Measurements from ENCODE around the gene ARHGAP26. TPM values are rescaled to one million over a fixed set of nuclear protein-coding genes. Genes with fewer than 3 reads are reported as not detected.
"Not testable (repeated sequence)": the region's sequence is repeated elsewhere in the genome, so short reads cannot be mapped to it uniquely, and the experiment has no call there.

The ARHGAP26 gene
- total RNA-seq, 2 donors from 2014 or later, result 27.5 to 80.7 TPM

- no peaks in the 10 kb centered on the region for H3K27me3 ChIP-seq (replicated peaks; ENCODE audit: insufficient read depth)
- H3K4me1 ChIP-seq (ENCODE audit: control insufficient read depth in 1 of 2, low read depth in 2 of 2), result peaks cover 6 to 11% of the 10 kb centered on the region in 2 donors
- no peaks in the 10 kb centered on the region for H3K36me3 ChIP-seq
- no peak overlapping the region for H3K4me3 ChIP-seq
- no peak for ATAC-seq (ENCODE audit: insufficient number of reproducible peaks, low FRiP score, low read depth)
- DNase-seq (ENCODE audit: low spot score), result no peak
- H3K27ac ChIP-seq, result no peak overlapping the region
- no peak for TF ChIP-seq CTCF (IDR thresholded peaks at IDR 0.05)
- no peaks in the 10 kb centered on the region for H3K9me3 ChIP-seq
Measured at GRCh38 chr5:142920849-142921612, 150.9 kb downstream of the ARHGAP26 start.

GRCh38 chr5:142922223-142922952 is 152.2 kb downstream of the ARHGAP26 start:
- ATAC-seq (ENCODE audit: insufficient number of reproducible peaks, low FRiP score, low read depth), result no peak
- TF ChIP-seq CTCF (IDR thresholded peaks at IDR 0.05), result peak; percentile 44
- H3K36me3 ChIP-seq, result no peaks in the 10 kb centered on the region
- H3K27ac ChIP-seq, result no peak overlapping the region
- H3K4me3 ChIP-seq, result no peak overlapping the region
- peaks cover 6 to 13% of the 10 kb centered on the region in 2 donors for H3K4me1 ChIP-seq (ENCODE audit: control insufficient read depth in 1 of 2, low read depth in 2 of 2)
- H3K9me3 ChIP-seq, result no peaks in the 10 kb centered on the region
- no peak for DNase-seq (ENCODE audit: low spot score)
- no peaks in the 10 kb centered on the region for H3K27me3 ChIP-seq (replicated peaks; ENCODE audit: insufficient read depth)

- Histone ChIP-seq H3K36me3 (no peaks in the 10 kb centered on the region), H3K27me3 (replicated peaks; ENCODE audit: insufficient read depth) (no peaks in the 10 kb centered on the region), H3K27ac (no peak overlapping the region), H3K9me3 (no peaks in the 10 kb centered on the region), H3K4me1 (ENCODE audit: control insufficient read depth in 1 of 2, low read depth in 2 of 2) (peaks cover 6 to 13% of the 10 kb centered on the region in 2 donors), H3K4me3 (no peak overlapping the region)
- DNase-seq (ENCODE audit: low spot score) (no peak), ATAC-seq (ENCODE audit: insufficient number of reproducible peaks, low FRiP score, low read depth) (no peak)
- no peak for TF ChIP-seq CTCF (IDR thresholded peaks at IDR 0.05)
Measured at GRCh38 chr5:142924135-142924883, 154.1 kb downstream of the ARHGAP26 start.

GRCh38 chr5:142925795-142926194 is 155.6 kb downstream of the ARHGAP26 start:
- peaks cover 6 to 13% of the 10 kb centered on the region in 2 donors for H3K4me1 ChIP-seq (ENCODE audit: control insufficient read depth in 1 of 2, low read depth in 2 of 2)
- DNase-seq (ENCODE audit: low spot score), result peak; percentile 7
- peak overlapping the region; percentile 9 for H3K4me3 ChIP-seq
- TF ChIP-seq CTCF (IDR thresholded peaks at IDR 0.05), result no peak
- H3K27ac ChIP-seq, result peak overlapping the region in 1 of 2 donors; percentile 24
- H3K27me3 ChIP-seq (replicated peaks; ENCODE audit: insufficient read depth), result no peaks in the 10 kb centered on the region
- no peaks in the 10 kb centered on the region for H3K36me3 ChIP-seq
- ATAC-seq (ENCODE audit: insufficient number of reproducible peaks, low FRiP score, low read depth), result peak; percentile 46
- no peaks in the 10 kb centered on the region for H3K9me3 ChIP-seq

GRCh38 chr5:142926549-142926948 is 156.4 kb downstream of the ARHGAP26 start:
- no peaks in the 10 kb centered on the region for H3K36me3 ChIP-seq
- H3K4me3 ChIP-seq, result no peak overlapping the region
- no peak for DNase-seq (ENCODE audit: low spot score)
- no peak for TF ChIP-seq CTCF (IDR thresholded peaks at IDR 0.05)
- no peaks in the 10 kb centered on the region for H3K27me3 ChIP-seq (replicated peaks; ENCODE audit: insufficient read depth)
- ATAC-seq (ENCODE audit: insufficient number of reproducible peaks, low FRiP score, low read depth), result no peak
- H3K27ac ChIP-seq, result no peak overlapping the region
- H3K4me1 ChIP-seq (ENCODE audit: control insufficient read depth in 1 of 2, low read depth in 2 of 2), result peaks cover 6 to 13% of the 10 kb centered on the region in 2 donors
- no peaks in the 10 kb centered on the region for H3K9me3 ChIP-seq

GRCh38 chr5:142928999-142929398 is 158.8 kb downstream of the ARHGAP26 start:
- H3K27me3 ChIP-seq (replicated peaks; ENCODE audit: insufficient read depth); H3K27ac ChIP-seq; H3K36me3 ChIP-seq; DNase-seq (ENCODE audit: low spot score); ATAC-seq (ENCODE audit: insufficient number of reproducible peaks, low FRiP score, low read depth); H3K4me3 ChIP-seq; H3K9me3 ChIP-seq: not testable (repeated sequence)
- H3K4me1 ChIP-seq (ENCODE audit: control insufficient read depth in 1 of 2, low read depth in 2 of 2), result peaks cover 3 to 13% of the 10 kb centered on the region in 2 donors

Measured in thoracic aorta (tissue), 2 donors.